ENCODE results near the gene SLC22A15.

Gene SLC22A15

GRCh38 chr1:115946116-115946515 is 30.2 kb upstream of the SLC22A15 start:
- TF ChIP-seq CTCF (IDR thresholded peaks at IDR 0.05; ENCODE audit: insufficient read depth, low read length, poor library complexity, severe bottlenecking), result no peak
- DNase-seq (ENCODE audit: extremely low read depth, insufficient read length), result no peak
- H3K4me3 ChIP-seq (replicated peaks; ENCODE audit: low read depth, low read length), result no peak overlapping the region
- H3K27me3 ChIP-seq (replicated peaks; ENCODE audit: control insufficient read depth, insufficient read depth, low read length), result no peaks in the 10 kb centered on the region
- H3K36me3 ChIP-seq (ENCODE audit: control insufficient read depth, insufficient read depth, low read length), result no peaks in the 10 kb centered on the region

GRCh38 chr1:115949156-115949555 is 27.2 kb upstream of the SLC22A15 start:
- no peak for DNase-seq (ENCODE audit: extremely low read depth, insufficient read length)
- no peak for TF ChIP-seq CTCF (IDR thresholded peaks at IDR 0.05; ENCODE audit: insufficient read depth, low read length, poor library complexity, severe bottlenecking)
- H3K36me3 ChIP-seq (ENCODE audit: control insufficient read depth, insufficient read depth, low read length), result no peaks in the 10 kb centered on the region
- no peaks in the 10 kb centered on the region for H3K27me3 ChIP-seq (replicated peaks; ENCODE audit: control insufficient read depth, insufficient read depth, low read length)
- no peak overlapping the region for H3K4me3 ChIP-seq (replicated peaks; ENCODE audit: low read depth, low read length)

GRCh38 chr1:115951560-115951959 is 24.8 kb upstream of the SLC22A15 start:
- TF ChIP-seq CTCF (IDR thresholded peaks at IDR 0.05; ENCODE audit: insufficient read depth, low read length, poor library complexity, severe bottlenecking), result no peak
- DNase-seq (ENCODE audit: extremely low read depth, insufficient read length), result no peak
- Histone ChIP-seq H3K27me3 (replicated peaks; ENCODE audit: control insufficient read depth, insufficient read depth, low read length) (no peaks in the 10 kb centered on the region), H3K36me3 (ENCODE audit: control insufficient read depth, insufficient read depth, low read length) (no peaks in the 10 kb centered on the region), H3K4me3 (replicated peaks; ENCODE audit: low read depth, low read length) (no peak overlapping the region)

- no peak for TF ChIP-seq CTCF (IDR thresholded peaks at IDR 0.05; ENCODE audit: insufficient read depth, low read length, poor library complexity, severe bottlenecking)
- Histone ChIP-seq H3K4me3 (replicated peaks; ENCODE audit: low read depth, low read length) (no peak overlapping the region), H3K27me3 (replicated peaks; ENCODE audit: control insufficient read depth, insufficient read depth, low read length) (no peaks in the 10 kb centered on the region), H3K36me3 (ENCODE audit: control insufficient read depth, insufficient read depth, low read length) (no peaks in the 10 kb centered on the region)
- DNase-seq (ENCODE audit: extremely low read depth, insufficient read length), result no peak
Measured at GRCh38 chr1:115952547-115952946, 23.8 kb upstream of the SLC22A15 start.

GRCh38 chr1:115953180-115953579 is 23.1 kb upstream of the SLC22A15 start:
- Histone ChIP-seq H3K4me3 (replicated peaks; ENCODE audit: low read depth, low read length) (no peak overlapping the region), H3K36me3 (ENCODE audit: control insufficient read depth, insufficient read depth, low read length) (no peaks in the 10 kb centered on the region), H3K27me3 (replicated peaks; ENCODE audit: control insufficient read depth, insufficient read depth, low read length) (no peaks in the 10 kb centered on the region)
- DNase-seq (ENCODE audit: extremely low read depth, insufficient read length), result no peak
- no peak for TF ChIP-seq CTCF (IDR thresholded peaks at IDR 0.05; ENCODE audit: insufficient read depth, low read length, poor library complexity, severe bottlenecking)

- no peak for DNase-seq (ENCODE audit: extremely low read depth, insufficient read length)
- Histone ChIP-seq H3K36me3 (ENCODE audit: control insufficient read depth, insufficient read depth, low read length) (no peaks in the 10 kb centered on the region), H3K27me3 (replicated peaks; ENCODE audit: control insufficient read depth, insufficient read depth, low read length) (no peaks in the 10 kb centered on the region), H3K4me3 (replicated peaks; ENCODE audit: low read depth, low read length) (no peak overlapping the region)
- no peak for TF ChIP-seq CTCF (IDR thresholded peaks at IDR 0.05; ENCODE audit: insufficient read depth, low read length, poor library complexity, severe bottlenecking)
Measured at GRCh38 chr1:115954684-115955083, 21.6 kb upstream of the SLC22A15 start.

Measured in GM06990 (cell line).